ENCODE data around the gene RAB20. TPM values are rescaled to one million over a fixed set of nuclear protein-coding genes. Genes with fewer than 3 reads are reported as not detected.
A peak's percentile ranks its signal among the peaks of the same experiment; 100 is the strongest.

The RAB20 gene
- total and polyA plus RNA-seq, 2 of the 8 experiments (the other 6 are each of a cell fraction or from before 2014, with no cell fraction given): 14.8 to 27.9 TPM

DNA sequence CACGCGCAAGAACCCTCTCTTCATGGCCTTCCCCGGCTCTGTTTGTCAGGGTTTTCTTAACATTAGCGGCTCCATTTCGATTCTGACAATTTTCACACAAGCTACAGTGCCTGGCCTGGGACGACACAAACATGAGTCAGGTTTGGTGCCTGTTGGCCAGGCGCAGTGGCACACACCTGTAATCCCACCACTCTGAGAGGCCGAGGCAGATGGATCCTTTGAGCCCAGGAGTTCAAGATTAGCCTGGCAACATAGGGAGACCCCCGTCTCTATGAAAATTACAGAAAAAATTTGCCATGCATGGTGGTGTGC, 1.9 kb upstream of the RAB20 start:
- 0 out of 2 replicates have a peak overlapping the region, but pooled peaks have one; percentile 50 for H2BK12ac ChIP-seq (ENCODE audit: low read depth, low read length)
- peaks cover 0 to 1% of the 10 kb centered on the region in 2 experiments for H4K20me1 ChIP-seq (replicated peaks in 1 of 2; ENCODE audit: control insufficient read depth in 1 of 2, insufficient read depth in 2 of 2, low read length in 2 of 2)
- no peaks in the 10 kb centered on the region for H3K36me3 ChIP-seq (ENCODE audit: control insufficient read depth in 2 of 4, insufficient read depth in 4 of 4, low read length in 3 of 4)
- peaks cover 0 to 20% of the 10 kb centered on the region in 2 experiments; a peak in 1 of 4 replicates for H3K79me2 ChIP-seq (ENCODE audit: control insufficient read depth in 1 of 2, insufficient read depth in 2 of 2, low read length in 2 of 2)
- no peak overlapping the region for H3K4me3 ChIP-seq (ENCODE audit: extremely low read depth in 1 of 4, insufficient read depth in 2 of 4, low read depth in 3 of 4, low read length in 4 of 4)
- DNase-seq (ENCODE audit: low read depth in 1 of 2, low spot score in 2 of 2) (no peak), FAIRE-seq (no peak)
- CTCF ChIA-PET (ENCODE audit: partially characterized antibody): interaction anchor here (0.7 to 1.8 kb wide), 4 partner anchors 12 to 49 kb away, joined by 3 to 4 read pairs (median 3); no protein-coding TSS in a partner anchor
- H4K91ac ChIP-seq (replicated peaks; ENCODE audit: insufficient read length, low read length): no peak overlapping the region
- H3K14ac ChIP-seq (ENCODE audit: insufficient read length): no peak overlapping the region
- H3K27me3 ChIP-seq (replicated peaks in 1 of 4; ENCODE audit: control insufficient read depth in 3 of 4, extremely low read depth in 1 of 4, insufficient read depth in 3 of 4, low read length in 3 of 4): peaks cover 0 to 7% (median 2%) of the 10 kb centered on the region in 4 experiments; a peak in 3 of 7 replicates
- H2BK120ac ChIP-seq (replicated peaks; ENCODE audit: low read depth, low read length): no peak overlapping the region
- peaks cover 17% of the 10 kb centered on the region for H3K23me2 ChIP-seq (ENCODE audit: low read depth, low read length)
- H2BK15ac ChIP-seq (ENCODE audit: low read length): 0 out of 2 replicates have a peak overlapping the region, but pooled peaks have one; percentile 46
- H4K8ac ChIP-seq (ENCODE audit: extremely low read depth, insufficient read depth, low read length): no peak overlapping the region
- 82% methylated on average over 9 of the region's 9 CpGs; no CpG with 5 or more reads in 1 of the 2 experiments for WGBS, 2 experiments (ENCODE audit: extremely low coverage in 1 of 2, insufficient coverage in 1 of 2, insufficient read length in 1 of 2, insufficient replicate concordance in 2 of 2, low coverage in 1 of 2, low lambda C conversion rate in 2 of 2, missing lambda C conversion rate in 1 of 2)
- no peak overlapping the region for H2AFZ ChIP-seq (ENCODE audit: low read length)
- no peak overlapping the region for H2BK20ac ChIP-seq (ENCODE audit: low read length)
- H2AK5ac ChIP-seq (ENCODE audit: low read depth, low read length): 0 out of 2 replicates have a peak overlapping the region, but pooled peaks have one; percentile 53
- no peak overlapping the region for H4K5ac ChIP-seq (ENCODE audit: insufficient read length, low read depth, low read length)
- H3K9ac ChIP-seq (replicated peaks in 1 of 4; ENCODE audit: extremely low read depth in 1 of 4, low read depth in 3 of 4, low read length in 3 of 4): no peak overlapping the region
- no peak overlapping the region for H3K23ac ChIP-seq (ENCODE audit: insufficient read length)
- POLR2A ChIA-PET (ENCODE audit: partially characterized antibody): interaction anchor here (1.2 kb wide), 1 partner anchor 82 kb away, joined by 3 read pairs; no protein-coding TSS in a partner anchor
- H3K27ac ChIP-seq (ENCODE audit: low read depth, low read length): no peak overlapping the region
- no peak overlapping the region for H2BK5ac ChIP-seq (ENCODE audit: low read depth, low read length)
- H3K9me3 ChIP-seq (ENCODE audit: insufficient read depth in 2 of 2, low read depth in 1 of 2, low read length in 1 of 2): no peaks in the 10 kb centered on the region
- H3K56ac ChIP-seq (replicated peaks; ENCODE audit: insufficient read length, low read depth, low read length): no peak overlapping the region
- H3K79me1 ChIP-seq (ENCODE audit: low read depth, low read length): peaks cover 6% of the 10 kb centered on the region; the same call in 1 of the 2 replicates
- H3K4me1 ChIP-seq (replicated peaks in 1 of 4; ENCODE audit: control insufficient read depth in 3 of 4, insufficient read depth in 4 of 4, low read length in 3 of 4): peaks cover 3 to 11% (median 5%) of the 10 kb centered on the region in 4 experiments; a peak in 6 of 7 replicates
- H3K4me2 ChIP-seq (ENCODE audit: insufficient read depth in 1 of 2, low read depth in 2 of 2, low read length in 2 of 2): peak overlapping the region in 1 of 2 experiments; percentile 85; a peak in 2 of 4 replicates
- H3K4ac ChIP-seq (replicated peaks; ENCODE audit: insufficient read length, low read depth, low read length): no peak overlapping the region
- H3K18ac ChIP-seq (ENCODE audit: extremely low read depth, low read length): no peak overlapping the region
- TF ChIP-seq TEAD4 (IDR thresholded peaks at IDR 0.05; ENCODE audit: low read depth, low read length) (no peak), JUND (IDR thresholded peaks at IDR 0.05; ENCODE audit: low read length) (no peak), SRF (IDR thresholded peaks at IDR 0.05; ENCODE audit: low read depth, low read length) (no peak), CBX8 (IDR thresholded peaks at IDR 0.05; ENCODE audit: borderline replicate concordance, low read depth, low read length) (no peak), EP300 (IDR thresholded peaks at IDR 0.05; ENCODE audit: borderline replicate concordance in 1 of 2, low read depth in 2 of 2, low read length in 2 of 2) (no peak), BRCA1 (IDR thresholded peaks at IDR 0.05; ENCODE audit: low read depth, low read length) (no peak), EZH2 (IDR thresholded peaks at IDR 0.05; ENCODE audit: low read depth, low read length, severe bottlenecking) (no peak), ZNF274 (IDR thresholded peaks at IDR 0.05; ENCODE audit: borderline replicate concordance, extremely low read depth, low read length) (no peak), GABPA (IDR thresholded peaks at IDR 0.05; ENCODE audit: borderline replicate concordance, insufficient read depth, low read length) (no peak), NANOG (IDR thresholded peaks at IDR 0.05; ENCODE audit: insufficient read depth, low read depth, low read length, poor library complexity, severe bottlenecking) (no peak), SIN3A (conservative IDR thresholded peaks at IDR 0.05 in 1 of 2, IDR thresholded peaks at IDR 0.05 in 1 of 2; ENCODE audit: low read depth in 1 of 2, low read length in 2 of 2) (no peak), RBBP5 (IDR thresholded peaks at IDR 0.05; ENCODE audit: borderline replicate concordance, low read depth, low read length) (no peak), POLR2A (IDR thresholded peaks at IDR 0.05; ENCODE audit: control extremely low read depth in 1 of 2, low read depth in 2 of 2, low read length in 2 of 2) (no peak)
